ENCODE results near the gene HOXB3. TPM values are rescaled to one million over a fixed set of nuclear protein-coding genes. Genes with fewer than 3 reads are reported as not detected.

The HOXB3 gene
- polyA plus RNA-seq, 1 donor from 2014 or later: not detected

GRCh38 chr17:48546924-48547807 lies 42.9 kb downstream of the HOXB3 start:
- Histone ChIP-seq H3K79me2 (replicated peaks; ENCODE audit: insufficient read depth, low read length) (no peaks in the 10 kb centered on the region), H3K36me3 (ENCODE audit: insufficient read depth, low read length) (no peaks in the 10 kb centered on the region), H3K27me3 (ENCODE audit: insufficient read depth, low read depth, low read length) (peaks cover 100% of the 10 kb centered on the region), H3K9me2 (ENCODE audit: insufficient read depth, low read length) (no peaks in the 10 kb centered on the region), H3F3A (ENCODE audit: insufficient read depth, low read length, poor library complexity, severe bottlenecking) (no peaks in the 10 kb centered on the region), H3K9me3 (ENCODE audit: low read length) (no peaks in the 10 kb centered on the region), H2AFZ (ENCODE audit: low read depth, low read length) (no peak overlapping the region), H3K27ac (ENCODE audit: low read length) (no peak overlapping the region), H3K4me2 (ENCODE audit: low read length) (no peak overlapping the region), H3K4me3 (ENCODE audit: low read length) (no peak overlapping the region), H3K9ac (ENCODE audit: low read length) (no peak overlapping the region), H4K20me1 (ENCODE audit: insufficient read depth) (no peaks in the 10 kb centered on the region)
- no peak for TF ChIP-seq MXI1 (conservative IDR thresholded peaks at IDR 0.05; ENCODE audit: poor library complexity, severe bottlenecking)
- TF ChIP-seq EZH2 (IDR thresholded peaks at IDR 0.05; ENCODE audit: borderline replicate concordance, insufficient read depth, low read length, poor library complexity, severe bottlenecking): no peak
- no peak for TF ChIP-seq EP300 (conservative IDR thresholded peaks at IDR 0.05; ENCODE audit: poor library complexity, severe bottlenecking)
- no peak for TF ChIP-seq RAD21 (conservative IDR thresholded peaks at IDR 0.05)
- TF ChIP-seq POLR2AphosphoS5 (IDR thresholded peaks at IDR 0.05): no peak
- no peak for TF ChIP-seq TAF1 (IDR thresholded peaks at IDR 0.05; ENCODE audit: low read depth)
- no peak for TF ChIP-seq SMC3 (conservative IDR thresholded peaks at IDR 0.05; ENCODE audit: poor library complexity)
- TF ChIP-seq CTCF (IDR thresholded peaks at IDR 0.05; ENCODE audit: poor library complexity, severe bottlenecking): no peak
- TF ChIP-seq REST (IDR thresholded peaks at IDR 0.05; ENCODE audit: borderline replicate concordance): no peak

GRCh38 chr17:48546137-48546923 lies 43.7 kb downstream of the HOXB3 start:
- H3K4me3 ChIP-seq (ENCODE audit: low read length): no peak overlapping the region
- no peak overlapping the region for H2AFZ ChIP-seq (ENCODE audit: low read depth, low read length)
- no peak overlapping the region for H3K9ac ChIP-seq (ENCODE audit: low read length)
- TF ChIP-seq MXI1 (conservative IDR thresholded peaks at IDR 0.05; ENCODE audit: poor library complexity, severe bottlenecking) (no peak), TAF1 (IDR thresholded peaks at IDR 0.05; ENCODE audit: low read depth) (no peak), SMC3 (conservative IDR thresholded peaks at IDR 0.05; ENCODE audit: poor library complexity) (no peak), EP300 (conservative IDR thresholded peaks at IDR 0.05; ENCODE audit: poor library complexity, severe bottlenecking) (no peak), RAD21 (conservative IDR thresholded peaks at IDR 0.05) (no peak), POLR2AphosphoS5 (IDR thresholded peaks at IDR 0.05) (no peak), CTCF (IDR thresholded peaks at IDR 0.05; ENCODE audit: poor library complexity, severe bottlenecking) (no peak), REST (IDR thresholded peaks at IDR 0.05; ENCODE audit: borderline replicate concordance) (no peak), EZH2 (IDR thresholded peaks at IDR 0.05; ENCODE audit: borderline replicate concordance, insufficient read depth, low read length, poor library complexity, severe bottlenecking) (no peak)
- no peaks in the 10 kb centered on the region for H4K20me1 ChIP-seq (ENCODE audit: insufficient read depth)
- H3K27me3 ChIP-seq (ENCODE audit: insufficient read depth, low read depth, low read length): peaks cover 100% of the 10 kb centered on the region
- no peaks in the 10 kb centered on the region for H3F3A ChIP-seq (ENCODE audit: insufficient read depth, low read length, poor library complexity, severe bottlenecking)
- H3K79me2 ChIP-seq (replicated peaks; ENCODE audit: insufficient read depth, low read length): no peaks in the 10 kb centered on the region
- H3K9me2 ChIP-seq (ENCODE audit: insufficient read depth, low read length): no peaks in the 10 kb centered on the region
- H3K36me3 ChIP-seq (ENCODE audit: insufficient read depth, low read length): no peaks in the 10 kb centered on the region
- no peak overlapping the region for H3K4me2 ChIP-seq (ENCODE audit: low read length)
- no peak overlapping the region for H3K27ac ChIP-seq (ENCODE audit: low read length)
- no peaks in the 10 kb centered on the region for H3K9me3 ChIP-seq (ENCODE audit: low read length)

Measured in neural cell (in vitro differentiated cells).